GM18870 (cell line): ENCODE measurements around the gene FAM24A.
"Not testable (repeated sequence)": the region's sequence is repeated elsewhere in the genome, so short reads cannot be mapped to it uniquely, and the experiment has no call there.

Experiments
- ATAC-seq: cut with Tn5 transposase; IDR thresholded peaks from one replicate; pipeline ENCODE4 v1.9.1; 2021; ENCODE audit warnings: moderate library complexity; ENCODE audit not compliant: unreplicated experiment

Gene FAM24A

GRCh38 chr10:122910310-122910709, at the start of gene FAM24A:
TSS of gene FAM24A (plus strand) at chr10:122910610. CDS start at chr10:122911635, 1,025 bp downstream.
- ATAC-seq: no peak

GRCh38 chr10:122861711-122862161, 48.7 kb upstream of the FAM24A start:
- ATAC-seq: no peak

- no peak for ATAC-seq
Measured at GRCh38 chr10:122863216-122864193, 46.9 kb upstream of the FAM24A start.

- ATAC-seq: no peak
Measured at GRCh38 chr10:122864194-122864592, 46.2 kb upstream of the FAM24A start.

- no peak for ATAC-seq
Measured at GRCh38 chr10:122864901-122865300, 45.5 kb upstream of the FAM24A start.

GRCh38 chr10:122866757-122867482, 43.5 kb upstream of the FAM24A start:
- not testable (repeated sequence) for ATAC-seq

- not testable (repeated sequence) for ATAC-seq
Measured at GRCh38 chr10:122868768-122869167, 41.6 kb upstream of the FAM24A start.

GRCh38 chr10:122871947-122872346, 38.5 kb upstream of the FAM24A start:
- ATAC-seq: not testable (repeated sequence)

- no peak for ATAC-seq
Measured at GRCh38 chr10:122875843-122876466, 34.5 kb upstream of the FAM24A start.

- no peak for ATAC-seq
Measured at GRCh38 chr10:122876467-122876855, 33.9 kb upstream of the FAM24A start.

- no peak for ATAC-seq
Measured at GRCh38 chr10:122877264-122877663, 33.1 kb upstream of the FAM24A start.

- no peak for ATAC-seq
Measured at GRCh38 chr10:122878799-122879338, 31.5 kb upstream of the FAM24A start.

GRCh38 chr10:122879339-122880273, 30.8 kb upstream of the FAM24A start, which contains the start of gene FAM24B:
TSS of gene FAM24B (minus strand) at chr10:122879581. CDS start at chr10:122850515, 29,066 bp downstream.
- ATAC-seq: peak; percentile 78

- ATAC-seq: no peak
Measured at GRCh38 chr10:122882766-122883165, 27.6 kb upstream of the FAM24A start.

GRCh38 chr10:122884166-122884565, 26.2 kb upstream of the FAM24A start:
- no peak for ATAC-seq

- ATAC-seq: no peak
Measured at GRCh38 chr10:122894261-122894944, 16.0 kb upstream of the FAM24A start.

GRCh38 chr10:122903861-122904260, 6.5 kb upstream of the FAM24A start:
- ATAC-seq: not testable (repeated sequence)

GRCh38 chr10:122911889-122912484, 1.6 kb downstream of the FAM24A start:
- no peak for ATAC-seq

GRCh38 chr10:122915700-122916099, 5.3 kb downstream of the FAM24A start:
- no peak for ATAC-seq
